Heart left ventricle (tissue), 16 donors: ENCODE results near the gene WASL. TPM values are rescaled to one million over a fixed set of nuclear protein-coding genes. Genes with fewer than 3 reads are reported as not detected.
A peak's percentile ranks its signal among the peaks of the same experiment; 100 is the strongest.
"Not testable (repeated sequence)": the region's sequence is repeated elsewhere in the genome, so short reads cannot be mapped to it uniquely, and the experiment has no call there.

Source experiments
- ATAC-seq, 4 donors: fragments of 200-7000 bp; cut with Tn5 transposase; one replicate each; pipeline ENCODE4 v1.9.1; 2020 to 2022; ENCODE audit warnings: moderate library complexity in 4 of 4, mild to moderate bottlenecking in 3 of 4, moderate number of reproducible peaks in 1 of 4
- DNase-seq, 5 donors: peaks; one replicate each; pipeline ENCODE4 v3.0.0-alpha.2; 2020
- H3K27ac ChIP-seq, 12 donors: fragments of 200-600 bp; sonication (generic) in 4 of 12; one replicate each; pipeline versions ENCODE4 v1.5.0 to v1.8.0; 2016 to 2022; ENCODE audit warnings: mild to moderate bottlenecking in 2 of 12
- H3K27me3 ChIP-seq, 9 donors: fragments of 200-600 bp; sonication (generic) in 2 of 9; one replicate each; pipeline versions ENCODE4 v1.5.1 to v1.8.0; 2016 to 2022; ENCODE audit warnings: mild to moderate bottlenecking in 3 of 9
- H3K36me3 ChIP-seq, 9 donors: fragments of 200-600 bp; sonication (generic) in 2 of 9; one replicate each; pipeline versions ENCODE4 v1.5.0 to v1.8.0; 2018 to 2022; ENCODE audit warnings: mild to moderate bottlenecking in 2 of 9
- H3K4me1 ChIP-seq, 12 donors: fragments of 200-600 bp; sonication (generic) in 4 of 12; one replicate each; pipeline versions ENCODE4 v1.5.0 to v1.8.0; 2016 to 2022; ENCODE audit warnings: mild to moderate bottlenecking in 3 of 12
- H3K4me3 ChIP-seq, 12 donors: fragments of 200-600 bp; sonication (generic) in 4 of 12; one replicate each; pipeline versions ENCODE4 v1.5.0 to v1.8.0; 2017 to 2022; ENCODE audit warnings: mild to moderate bottlenecking in 9 of 12, moderate library complexity in 4 of 12
- H3K9me3 ChIP-seq, 12 donors: fragments of 200-600 bp; sonication (generic) in 4 of 12; one replicate each; pipeline versions ENCODE4 v1.5.0 to v1.8.0; 2016 to 2022; ENCODE audit warnings: mild to moderate bottlenecking in 1 of 12
- CTCF ChIP-seq, 12 donors: fragments of 200-600 bp; sonication (generic) in 4 of 12; IDR thresholded peaks; one replicate each; pipeline versions ENCODE4 v1.5.0 to v1.8.0; 2018 to 2022; ENCODE audit warnings: antibody characterized with exemption in 12 of 12, mild to moderate bottlenecking in 5 of 12
- POLR2A ChIP-seq, 2 donors: fragments of 450-650 bp; IDR thresholded peaks; one replicate each; pipeline ENCODE4 v1.6.1; 2017; ENCODE audit warnings: antibody characterized with exemption in 2 of 2, mild to moderate bottlenecking in 2 of 2, moderate library complexity in 2 of 2
- WGBS, 4 donors: extraction: QIAGEN DNeasy Blood & Tissue Kit in 2 of 4; methylation state at CpG; one replicate each; pipeline versions ENCODE4 v1.1.5 to v1.1.7; 2013 to 2018; 5-methylcytosine and 5-hydroxymethylcytosine counted together
- intact Hi-C, 10 donors: fragments of 100-400 bp; cut with DNase I; formaldehyde crosslinking; loops; one replicate each; pipeline versions ENCODE4 v1.11.1 to v1.14.2; 2022
- polyA plus RNA-seq, 2 donors: library from polyadenylated mRNA; stranded (reverse); fragments of 200-250 nt; gene quantifications; one replicate each; pipeline ENCODE4 v1.2.3, GENCODE V29; 2013
- total RNA-seq, 9 donors: library from RNA; depleted of rRNA in 2 of 9; stranded (reverse); fragments of >200 nt in 2 of 9; fragmentation: NEBNext Ultra II Directional in 3 of 9; extraction: Animal tissue kit (Norgen Biotek cat#: 25700) in 3 of 9; gene quantifications; one replicate each; pipeline versions ENCODE4 v1.1.0 to v1.2.4, GENCODE V29; 2016 to 2023
- donor health status: ischemic (EF 13 %, LVEDD 7.1; RV severe dilation, severe dysfunction).
- donor health status: healthy with polysubstance abuse.
- donor health status: DM: no; HTN: yes; CAD: no.
- donor health status: DM: no; HTN: no; CAD: no.
- donor health status: ischemic (EF 25% LVEDD 6.9; RV normal size, moderate dysfunction).
- donor health status: ischemic (EF 25% LVEDD 5.7; RV mildly dilated, moderate dysfunction).
- donor health status: healthy.
- donor health status: DM: yes; HTN: yes; CAD: no.
- donor health status: ischemic (EF 35%, LVEDD 5.7; RV mildly dilated, moderate dysfunction).
- donor health status: nonischemic (EF 11% LVEDD 7.7; RV severe dilation, severe dysfunction).
- donor health status: DM: yes; HTN: yes; CAD: no.
- donor health status: PGD.
- donor health status: ischemic (EF 29% LVEDD 5.4; RV normal size, mild dysfunction).
- donor health status: nonischemic (EF 23%, LVEDD 6.1; RV moderate dilation, normal function).

The WASL gene
- total and polyA plus RNA-seq, 11 donors, result 11.2 to 30.3 (median 23.3) TPM

- ATAC-seq (peak; percentile 62 to 77 (median 70)), DNase-seq (no peak)
- intact Hi-C loops, result loop anchor here in 6 of 10 donors (2.0 to 10.0 kb wide), 7 partner anchors 42 to 232 kb away; no protein-coding TSS in a partner anchor
- peaks cover 0 to 21% (median 6%) of the 10 kb centered on the region in 12 donors for H3K4me1 ChIP-seq
- H3K4me3 ChIP-seq, result peak overlapping the region in 1 of 12 donors; percentile 7
- H3K36me3 ChIP-seq, result no peaks in the 10 kb centered on the region
- TF ChIP-seq CTCF (IDR thresholded peaks at IDR 0.05) (peak; percentile 27 to 72 (median 64)), POLR2A (IDR thresholded peaks at IDR 0.05) (no peak)
- peak overlapping the region in 6 of 12 donors; percentile 11 to 38 (median 32) for H3K27ac ChIP-seq
- H3K9me3 ChIP-seq, result no peaks in the 10 kb centered on the region
- no peaks in the 10 kb centered on the region for H3K27me3 ChIP-seq
- WGBS, 4 donors, result 42 to 47% (median 45%) methylated on average over 4 of the region's 4 CpGs
Measured at GRCh38 chr7:123635551-123636359, 113.0 kb downstream of the WASL start.

- H3K27ac ChIP-seq, result peak overlapping the region in 5 of 12 donors; percentile 10 to 70 (median 20)
- H3K9me3 ChIP-seq, DNase-seq, H3K4me3 ChIP-seq, H3K27me3 ChIP-seq, H3K36me3 ChIP-seq: not testable (repeated sequence)
- WGBS, 4 donors, result 47 to 71% (median 55%) methylated on average over 2 of the region's 2 CpGs
- peaks cover 0 to 20% (median 6%) of the 10 kb centered on the region in 12 donors for H3K4me1 ChIP-seq
- intact Hi-C loops, result loop anchor here in 2 of 10 donors (2.0 to 10.0 kb wide), 3 partner anchors 37 to 231 kb away; no protein-coding TSS in a partner anchor
- ATAC-seq, result peak; percentile 56 to 87 (median 70)
Measured at GRCh38 chr7:123634011-123634573, 114.7 kb downstream of the WASL start.

GRCh38 chr7:123633553-123633952 lies 115.2 kb downstream of the WASL start:
- TF ChIP-seq CTCF (IDR thresholded peaks at IDR 0.05) (no peak), POLR2A (IDR thresholded peaks at IDR 0.05) (no peak)
- Histone ChIP-seq H3K4me3 (no peak overlapping the region), H3K27ac (peak overlapping the region in 3 of 12 donors; percentile 17 to 70 (median 25)), H3K9me3 (no peaks in the 10 kb centered on the region), H3K4me1 (peaks cover 0 to 19% (median 6%) of the 10 kb centered on the region in 12 donors), H3K27me3 (no peaks in the 10 kb centered on the region), H3K36me3 (peaks cover 0 to 8% (median 0%) of the 10 kb centered on the region in 9 donors)
- DNase-seq (no peak), ATAC-seq (no peak)
- intact Hi-C loops, result loop anchor here in 2 of 10 donors (5.0 to 10.0 kb wide), 2 partner anchors 36 to 231 kb away; no protein-coding TSS in a partner anchor
- 47 to 72% (median 53%) methylated on average over 7 of the region's 7 CpGs for WGBS, 4 donors

- peak overlapping the region in 1 of 12 donors; percentile 70 for H3K27ac ChIP-seq
- intact Hi-C loops, result loop anchor here in 2 of 10 donors (5.0 to 10.0 kb wide), 2 partner anchors 36 to 232 kb away; no protein-coding TSS in a partner anchor
Measured at GRCh38 chr7:123632808-123633207, 116.0 kb downstream of the WASL start.

More at GRCh38 chr7:123632808-123633207, 116.0 kb downstream of the WASL start:
- H3K4me3 ChIP-seq, result no peak overlapping the region
- H3K36me3 ChIP-seq, result peaks cover 0 to 8% (median 0%) of the 10 kb centered on the region in 9 donors
- peaks cover 0 to 22% (median 6%) of the 10 kb centered on the region in 12 donors for H3K4me1 ChIP-seq
- H3K9me3 ChIP-seq, result no peaks in the 10 kb centered on the region
- no peaks in the 10 kb centered on the region for H3K27me3 ChIP-seq
- 79 to 86% (median 83%) methylated on average over 2 of the region's 2 CpGs for WGBS, 4 donors
- DNase-seq, result no peak
- TF ChIP-seq CTCF (IDR thresholded peaks at IDR 0.05), result no peak
- TF ChIP-seq POLR2A (IDR thresholded peaks at IDR 0.05), result no peak
- ATAC-seq, result no peak

Other genes with a start within 250 kb of the WASL start
- 1 to 10 TPM in 1 of 9 donors, under 1 TPM in 8; 0.24 to 1.3 (median 0.63) TPM for gene IQUB, start 214.4 kb downstream of the WASL start, total RNA-seq
- under 1 TPM in 1 of 2 donors, not detected in 1; 0.19 TPM for gene IQUB, start 214.4 kb downstream of the WASL start, polyA plus RNA-seq
- gene NDUFA5, start 191.2 kb downstream of the WASL start, total RNA-seq, result 100 to 1,000 TPM; 109 to 332 (median 245) TPM
- 100 to 1,000 TPM; 144 to 415 TPM for gene NDUFA5, start 191.2 kb downstream of the WASL start, polyA plus RNA-seq
- 10 to 100 TPM; 25.4 to 77.1 (median 45.9) TPM for gene ASB15, start 147.2 kb downstream of the WASL start, total RNA-seq
- gene ASB15, start 147.2 kb downstream of the WASL start, polyA plus RNA-seq, result 10 to 100 TPM in 1 of 2 donors, 1 to 10 TPM in 1; 2.2 to 20.9 TPM
- gene LMOD2, start 93.1 kb downstream of the WASL start, total RNA-seq, result 1,000 to 10,000 TPM in 3 of 9 donors, 100 to 1,000 TPM in 6; 348 to 1,479 (median 780) TPM
- gene LMOD2, start 93.1 kb downstream of the WASL start, polyA plus RNA-seq, result 100 to 1,000 TPM; 202 to 467 TPM
- under 1 TPM in 4 of 9 donors, not detected in 5; 0.10 to 0.43 (median 0.29) TPM for gene HYAL4, start 96.2 kb upstream of the WASL start, total RNA-seq
- not detected for gene HYAL4, start 96.2 kb upstream of the WASL start, polyA plus RNA-seq
- under 1 TPM in 3 of 9 donors, not detected in 6; 0.09 to 0.46 (median 0.38) TPM for gene SPAM1, start 176.2 kb upstream of the WASL start, total RNA-seq
- not detected for gene SPAM1, start 176.2 kb upstream of the WASL start, polyA plus RNA-seq